ENCODE data around the gene IGFLR1.

GRCh38 chr19:35727053-35727955, 14.9 kb downstream of the IGFLR1 start:
- TF ChIP-seq CTCF (IDR thresholded peaks at IDR 0.05; ENCODE audit: insufficient read depth, low read depth, low read length), result no peak
- no peak for TF ChIP-seq EZH2 (IDR thresholded peaks at IDR 0.05; ENCODE audit: insufficient read depth, low read length)

Data from astrocyte (in vitro differentiated cells and primary cell).